Measurements from ENCODE around the gene MMEL1. TPM values are rescaled to one million over a fixed set of nuclear protein-coding genes. Genes with fewer than 3 reads are reported as not detected.

The MMEL1 gene
- total RNA-seq, 6 experiments from 2014 or later: 1.2 to 2.0 TPM; not detected in 4

DNA sequence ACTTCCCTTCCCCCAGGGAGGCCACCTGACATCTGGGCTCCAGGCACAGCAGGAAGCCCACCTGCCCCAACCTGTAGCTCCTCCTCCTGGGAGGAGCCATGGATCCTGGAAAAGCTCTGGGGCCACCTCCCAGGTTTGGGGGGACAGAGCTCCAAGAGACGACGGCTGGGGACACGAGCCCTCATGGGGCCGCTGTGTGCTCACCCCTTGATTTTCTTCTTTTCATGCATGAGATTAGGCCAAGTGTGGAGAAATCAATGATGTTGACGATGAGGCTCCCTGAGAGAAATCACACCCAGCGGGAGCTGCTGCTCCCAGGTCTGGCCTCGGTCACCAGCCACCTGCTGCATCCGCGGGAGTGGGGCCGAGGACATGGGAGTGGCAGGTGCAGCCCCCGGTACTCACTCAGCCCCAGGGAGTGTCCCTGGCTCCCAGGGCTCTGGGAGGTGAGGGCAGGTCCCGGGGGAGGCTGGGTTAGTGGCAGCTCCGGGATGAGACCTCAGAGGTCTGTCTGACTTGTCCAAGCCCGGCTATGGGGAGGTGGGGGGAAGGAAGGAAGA lies 67.9 kb downstream of the MMEL1 start:
- 60% methylated on average over 3 of the region's 14 CpGs for WGBS (ENCODE audit: insufficient coverage, low coverage, low lambda C conversion rate, missing lambda C conversion rate)
- DNase-seq (no peak), ATAC-seq (no peak)
- TF ChIP-seq POLR2A (IDR thresholded peaks at IDR 0.05): no peak
- no peak for TF ChIP-seq CTCF (IDR thresholded peaks at IDR 0.05)
- H3K27me3 ChIP-seq: no peaks in the 10 kb centered on the region
- H3K9me3 ChIP-seq: no peaks in the 10 kb centered on the region
- intact Hi-C loops (cut with DNase I): loop anchor here in 1 of 2 donors (10.0 kb wide), 1 partner anchor 80 kb away; no protein-coding TSS in a partner anchor
- no peaks in the 10 kb centered on the region for H3K4me1 ChIP-seq
- no peaks in the 10 kb centered on the region for H3K36me3 ChIP-seq
- no peak overlapping the region for H3K27ac ChIP-seq
- H3K4me3 ChIP-seq: no peak overlapping the region

- no CpG with 5 or more reads among the region's 20 CpGs for WGBS (ENCODE audit: insufficient coverage, low coverage, low lambda C conversion rate, missing lambda C conversion rate)
- intact Hi-C loops (cut with DNase I): loop anchor here in 1 of 2 donors (10.0 kb wide), 1 partner anchor 81 kb away; no protein-coding TSS in a partner anchor
- Histone ChIP-seq H3K4me3 (no peak overlapping the region), H3K9me3 (no peaks in the 10 kb centered on the region), H3K4me1 (no peaks in the 10 kb centered on the region), H3K27ac (no peak overlapping the region), H3K27me3 (no peaks in the 10 kb centered on the region), H3K36me3 (peaks cover 0 to 2% (median 0%) of the 10 kb centered on the region in 4 donors)
- no peak for TF ChIP-seq CTCF (IDR thresholded peaks at IDR 0.05)
- TF ChIP-seq POLR2A (IDR thresholded peaks at IDR 0.05): no peak
- DNase-seq: peak in 1 of 3 donors; percentile 45
- no peak for ATAC-seq
Observed at GRCh38 chr1:2564006-2564814, 68.6 kb downstream of the MMEL1 start.

GRCh38 chr1:2563205-2563604 lies 69.6 kb downstream of the MMEL1 start:
- peak in 1 of 3 donors; percentile 18 for DNase-seq
- intact Hi-C loops (cut with DNase I): loop anchor here in 1 of 2 donors (10.0 kb wide), 1 partner anchor 82 kb away; no protein-coding TSS in a partner anchor
- no peak for ATAC-seq
- Histone ChIP-seq H3K4me1 (no peaks in the 10 kb centered on the region), H3K36me3 (peaks cover 0 to 9% (median under 1%) of the 10 kb centered on the region in 4 donors), H3K4me3 (no peak overlapping the region), H3K27me3 (no peaks in the 10 kb centered on the region), H3K9me3 (no peaks in the 10 kb centered on the region), H3K27ac (no peak overlapping the region)
- TF ChIP-seq CTCF (IDR thresholded peaks at IDR 0.05) (no peak), POLR2A (IDR thresholded peaks at IDR 0.05) (no peak)
- WGBS (ENCODE audit: insufficient coverage, low coverage, low lambda C conversion rate, missing lambda C conversion rate): no CpG with 5 or more reads among the region's 18 CpGs

DNA sequence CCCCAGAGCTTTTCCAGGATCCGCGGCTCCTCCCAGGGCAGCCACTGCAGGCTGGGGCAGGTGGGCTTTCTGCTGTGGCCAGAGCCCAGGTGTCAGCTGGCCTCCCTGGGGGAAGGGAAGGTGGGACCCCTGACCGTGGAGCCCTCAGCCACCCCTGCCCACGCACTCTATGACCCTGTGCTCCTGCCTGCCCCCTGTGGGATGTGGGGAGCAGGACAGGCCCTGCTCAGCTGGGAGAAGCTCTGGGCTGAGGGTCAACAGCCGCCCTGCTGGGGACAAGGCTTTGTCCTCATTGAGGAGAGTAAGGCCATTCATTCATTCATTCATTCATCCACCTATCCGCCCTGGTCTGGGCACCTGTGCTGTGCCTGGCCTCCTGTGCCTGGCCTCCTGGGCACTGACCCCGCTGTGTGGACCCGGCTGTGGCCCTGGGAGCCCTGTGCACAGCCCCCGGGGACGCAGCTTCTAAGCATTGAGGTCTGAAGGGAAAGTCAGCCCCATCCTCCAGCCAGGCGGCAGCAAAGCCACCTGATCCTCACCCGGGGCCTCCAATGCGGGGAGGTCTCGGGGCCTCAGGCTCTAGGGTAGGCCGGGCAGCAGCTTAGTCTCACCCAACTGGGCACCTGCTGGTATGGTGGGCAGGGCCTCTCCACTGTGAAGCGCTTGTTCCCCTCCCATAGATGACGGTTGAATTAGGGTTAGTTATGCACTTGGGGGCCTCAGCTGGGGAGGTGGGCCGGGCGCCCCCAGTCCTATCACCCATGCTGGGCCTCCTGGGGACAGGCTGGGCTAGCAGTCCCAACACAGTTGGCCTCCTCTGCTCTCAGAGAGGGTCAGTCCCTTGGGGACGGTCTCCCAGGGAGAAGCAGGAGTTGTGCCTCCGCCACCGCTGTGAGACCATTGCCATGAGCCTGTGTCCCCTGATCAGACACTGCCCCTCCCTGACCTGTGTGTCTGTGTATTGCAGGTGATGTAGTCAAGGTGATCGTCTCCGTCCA lies 70.6 kb downstream of the MMEL1 start:
- no peak overlapping the region for H3K4me3 ChIP-seq
- peaks cover 0 to 5% (median 0%) of the 10 kb centered on the region in 4 donors for H3K4me1 ChIP-seq
- TF ChIP-seq CTCF (IDR thresholded peaks at IDR 0.05) (peak; percentile 29 to 54 (median 44)), POLR2A (IDR thresholded peaks at IDR 0.05) (no peak)
- peaks cover 0 to 9% (median under 1%) of the 10 kb centered on the region in 4 donors for H3K36me3 ChIP-seq
- no peaks in the 10 kb centered on the region for H3K27me3 ChIP-seq
- no peak overlapping the region for H3K27ac ChIP-seq
- peak; percentile 14 to 39 (median 22) for ATAC-seq
- intact Hi-C loops (cut with DNase I): loop anchor here in 1 of 2 donors (10.0 kb wide), 1 partner anchor 83 kb away; no protein-coding TSS in a partner anchor
- peak in 1 of 3 donors; percentile 27 for DNase-seq
- 87% methylated on average over 3 of the region's 24 CpGs for WGBS (ENCODE audit: insufficient coverage, low coverage, low lambda C conversion rate, missing lambda C conversion rate)
- no peaks in the 10 kb centered on the region for H3K9me3 ChIP-seq

All from right lobe of liver (tissue), 6 donors.